ENCODE measurements around the gene CELF1.

- no peak for TF ChIP-seq CTCF (IDR thresholded peaks at IDR 0.05 in 2 of 3, conservative IDR thresholded peaks at IDR 0.05 in 1 of 3; ENCODE audit: insufficient read depth in 2 of 3, low read depth in 1 of 3, low read length in 3 of 3)
- TF ChIP-seq CGGBP1 (CRISPR knock-in tag; IDR thresholded peaks at IDR 0.05): no peak
- TF ChIP-seq NFATC3 (IDR thresholded peaks at IDR 0.05): no peak
- TF ChIP-seq RFX5 (IDR thresholded peaks at IDR 0.05; ENCODE audit: low read depth, low read length): no peak
- TF ChIP-seq BCL6 (CRISPR knock-in tag; IDR thresholded peaks at IDR 0.05): no peak
- TF ChIP-seq FOS (IDR thresholded peaks at IDR 0.05; ENCODE audit: extremely low read depth, insufficient read length): no peak
- no peak for TF ChIP-seq ZBTB7A (IDR thresholded peaks at IDR 0.05; ENCODE audit: borderline replicate concordance, control insufficient read depth, low read depth, low read length)
- TF ChIP-seq FOXM1 (IDR thresholded peaks at IDR 0.05; ENCODE audit: low read depth): no peak
- no peak for TF ChIP-seq FOXM1 (CRISPR knock-in tag; IDR thresholded peaks at IDR 0.05; ENCODE audit: low read depth)
- TF ChIP-seq JUNB (CRISPR knock-in tag; conservative IDR thresholded peaks at IDR 0.05): no peak
- no peak for TF ChIP-seq ZNF76 (CRISPR knock-in tag; IDR thresholded peaks at IDR 0.05; ENCODE audit: borderline replicate concordance)
Observed at GRCh38 chr11:47571895-47572294, 19.0 kb upstream of the CELF1 start.
